DOHH2 (cell line): ENCODE data around the gene KLHL34.

Source experiments
- CTCF ChIP-seq: fragments of 200-600 bp; sonication (generic); IDR thresholded peaks from one replicate; pipeline ENCODE4 v1.5.1; 2014; ENCODE audit warnings: antibody characterized with exemption, mild to moderate bottlenecking, low read depth, low read length; ENCODE audit not compliant: poor library complexity, severe bottlenecking
- EZH2phosphoT487 ChIP-seq: fragments of 200-600 bp; sonication (generic); IDR thresholded peaks from 2 replicates; pipeline ENCODE4 v1.6.1; 2017; ENCODE audit warnings: borderline replicate concordance, mild to moderate bottlenecking, antibody characterized with exemption, low read length, moderate library complexity, mixed read lengths

DNA sequence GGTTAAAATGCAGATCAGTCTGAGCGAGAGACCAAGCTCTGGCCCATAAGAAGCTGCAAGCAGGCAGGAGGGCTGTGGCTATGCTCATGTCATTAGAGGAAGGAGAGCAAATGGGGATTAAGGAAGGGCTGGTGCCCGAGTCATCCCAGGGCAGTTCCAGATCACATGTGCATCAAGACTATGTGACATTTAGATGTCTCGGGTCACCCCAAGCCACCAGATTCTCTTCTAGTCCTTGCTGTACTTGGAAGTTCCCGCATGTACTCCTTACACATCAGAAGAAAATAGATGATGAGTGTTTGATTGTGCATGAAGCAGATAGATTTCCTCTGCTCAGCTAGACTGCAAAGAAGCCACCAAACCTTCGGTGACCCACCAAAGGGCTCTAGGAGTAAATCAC, 42.1 kb upstream of the KLHL34 start:
- no peak for TF ChIP-seq CTCF
- TF ChIP-seq EZH2phosphoT487: no peak
